ENCODE results near the gene RAB11FIP3. TPM values are rescaled to one million over a fixed set of nuclear protein-coding genes. Genes with fewer than 3 reads are reported as not detected.
A peak's percentile ranks its signal among the peaks of the same experiment; 100 is the strongest.

Gene RAB11FIP3
- polyA plus RNA-seq, 3 donors = 100 to 155 (median 149) TPM

GRCh38 chr16:512802-513201 lies 87.4 kb downstream of the RAB11FIP3 start:
- DNase-seq = no peak

- no peak for DNase-seq
These were observed 88.5 kb downstream of the RAB11FIP3 start for GRCh38 chr16:513950-514349.

- DNase-seq = no peak
These were observed 89.9 kb downstream of the RAB11FIP3 start for GRCh38 chr16:515175-515938.

- DNase-seq = no peak
These were observed 90.4 kb downstream of the RAB11FIP3 start for GRCh38 chr16:515939-516226.

- no peak for DNase-seq
These were observed 90.9 kb downstream of the RAB11FIP3 start for GRCh38 chr16:516301-516700.

GRCh38 chr16:518858-519257 lies 93.4 kb downstream of the RAB11FIP3 start:
- no peak for DNase-seq

- DNase-seq = no peak
These were observed 94.0 kb downstream of the RAB11FIP3 start for GRCh38 chr16:519425-519824.

- DNase-seq = no peak
These were observed 94.6 kb downstream of the RAB11FIP3 start for GRCh38 chr16:519841-520687.

GRCh38 chr16:520847-521246 lies 95.4 kb downstream of the RAB11FIP3 start:
- no peak for DNase-seq

GRCh38 chr16:521381-522210 lies 96.1 kb downstream of the RAB11FIP3 start:
- DNase-seq = no peak

- no peak for DNase-seq
These were observed 97.1 kb downstream of the RAB11FIP3 start for GRCh38 chr16:522320-523096.

- DNase-seq = no peak
These were observed 97.8 kb downstream of the RAB11FIP3 start for GRCh38 chr16:523097-523741.

- no peak for DNase-seq
These were observed 99.0 kb downstream of the RAB11FIP3 start for GRCh38 chr16:524274-525040.

GRCh38 chr16:525123-525519 lies 99.7 kb downstream of the RAB11FIP3 start:
- no peak for DNase-seq

- no peak for DNase-seq
These were observed 100.2 kb downstream of the RAB11FIP3 start for GRCh38 chr16:525520-526180.

GRCh38 chr16:526181-527014 lies 100.9 kb downstream of the RAB11FIP3 start:
- DNase-seq = peak; percentile 58

- DNase-seq = peak; percentile 90
These were observed 101.8 kb downstream of the RAB11FIP3 start, which contains the start of gene CAPN15 for GRCh38 chr16:527015-527903. Gene CAPN15, plus strand, starts transcription at chr16:527712. Its CDS starts 19,127 bp downstream, at chr16:546839.
